ENCODE measurements around the gene YKT6.

- no peak for TF ChIP-seq ATF2 (IDR thresholded peaks at IDR 0.05; ENCODE audit: low read length)
- TF ChIP-seq TCF12 (IDR thresholded peaks at IDR 0.05; ENCODE audit: low read depth, low read length), result no peak
- no peak for TF ChIP-seq EGR1 (IDR thresholded peaks at IDR 0.05; ENCODE audit: borderline replicate concordance, low read depth, low read length)
- TF ChIP-seq CTCF (IDR thresholded peaks at IDR 0.05; ENCODE audit: control extremely low read depth in 1 of 3, insufficient read depth in 1 of 3, low read depth in 1 of 3, low read length in 3 of 3), result no peak
- TF ChIP-seq MAX (IDR thresholded peaks at IDR 0.05), result no peak
These were observed 13.2 kb downstream of the YKT6 start for GRCh38 chr7:44213877-44214388.

Data from H1 (cell line).